Karpas-422 (cell line): ENCODE results near the gene TMEFF2. TPM values are rescaled to one million over a fixed set of nuclear protein-coding genes. Genes with fewer than 3 reads are reported as not detected.

Experiments used
- DNase-seq: peaks from one replicate; pipeline ENCODE4 v3.0.0-alpha.2; 2015
- H2AFZ ChIP-seq: fragments of 200-600 bp; sonication (generic); 2 replicates; pipeline ENCODE4 v1.6.1; 2014; ENCODE audit warnings: antibody characterized with exemption, low read length, mixed read lengths
- H3K27ac ChIP-seq: fragments of 200-600 bp; sonication (generic); 2 replicates; pipeline ENCODE4 v1.5.1; 2014; ENCODE audit warnings: mild to moderate bottlenecking, low read length, moderate library complexity
- H3K27me3 ChIP-seq: fragments of 200-600 bp; sonication (generic); 2 replicates; pipeline ENCODE4 v1.6.1; 2014; ENCODE audit warnings: low read length, mixed read lengths
- H3K36me3 ChIP-seq: fragments of 200-600 bp; sonication (generic); 2 replicates; pipeline ENCODE4 v1.6.1; 2014; ENCODE audit warnings: low read length, mixed read lengths; ENCODE audit not compliant: insufficient read depth
- H3K4me1 ChIP-seq: fragments of 200-600 bp; sonication (generic); 2 replicates; pipeline ENCODE4 v1.6.1; 2014; ENCODE audit warnings: mild to moderate bottlenecking, low read length, mixed read lengths
- H3K4me2 ChIP-seq: fragments of 200-600 bp; sonication (generic); 2 replicates; pipeline ENCODE4 v1.6.1; 2014; ENCODE audit warnings: low read length, low read depth, mild to moderate bottlenecking; ENCODE audit not compliant: poor library complexity, severe bottlenecking
- H3K4me3 ChIP-seq: fragments of 200-600 bp; sonication (generic); 2 replicates; pipeline ENCODE4 v1.5.1; 2014; ENCODE audit warnings: mild to moderate bottlenecking, antibody characterized with exemption, low read length, mixed read lengths
- H3K79me2 ChIP-seq: fragments of 200-600 bp; sonication (generic); 2 replicates; pipeline ENCODE4 v1.6.1; 2014; ENCODE audit warnings: mild to moderate bottlenecking, low read length, mixed read lengths
- H3K9ac ChIP-seq: fragments of 200-600 bp; sonication (generic); 2 replicates; pipeline ENCODE4 v1.6.0; 2014; ENCODE audit warnings: low read length
- H3K9me2 ChIP-seq: fragments of 200-600 bp; sonication (generic), shearing (Covaris generic); replicated peaks from 2 replicates; pipeline ENCODE4 v1.6.0; 2014; ENCODE audit warnings: mild to moderate bottlenecking, low read length, moderate library complexity; ENCODE audit not compliant: insufficient read depth
- H3K9me3 ChIP-seq: fragments of 300-700, 200-600 bp; sonication (generic); 2 replicates; pipeline ENCODE4 v1.6.1; 2014; ENCODE audit warnings: low read length, mixed read lengths
- H4K20me1 ChIP-seq: fragments of 200-600 bp; sonication (generic); 2 replicates; pipeline ENCODE4 v1.6.1; 2014; ENCODE audit warnings: mild to moderate bottlenecking, antibody characterized with exemption, low read length, low read depth; ENCODE audit not compliant: insufficient read depth
- total RNA-seq: library from RNA; depleted of rRNA; stranded (reverse); fragments of >200 nt; shearing (Covaris generic); gene quantifications from 2 replicates; pipeline ENCODE4 v1.2.3, GENCODE V29; 2014; ENCODE audit warnings: low replicate concordance; rRNA removed

The TMEFF2 gene
- not detected in 2 replicates for total RNA-seq

DNA sequence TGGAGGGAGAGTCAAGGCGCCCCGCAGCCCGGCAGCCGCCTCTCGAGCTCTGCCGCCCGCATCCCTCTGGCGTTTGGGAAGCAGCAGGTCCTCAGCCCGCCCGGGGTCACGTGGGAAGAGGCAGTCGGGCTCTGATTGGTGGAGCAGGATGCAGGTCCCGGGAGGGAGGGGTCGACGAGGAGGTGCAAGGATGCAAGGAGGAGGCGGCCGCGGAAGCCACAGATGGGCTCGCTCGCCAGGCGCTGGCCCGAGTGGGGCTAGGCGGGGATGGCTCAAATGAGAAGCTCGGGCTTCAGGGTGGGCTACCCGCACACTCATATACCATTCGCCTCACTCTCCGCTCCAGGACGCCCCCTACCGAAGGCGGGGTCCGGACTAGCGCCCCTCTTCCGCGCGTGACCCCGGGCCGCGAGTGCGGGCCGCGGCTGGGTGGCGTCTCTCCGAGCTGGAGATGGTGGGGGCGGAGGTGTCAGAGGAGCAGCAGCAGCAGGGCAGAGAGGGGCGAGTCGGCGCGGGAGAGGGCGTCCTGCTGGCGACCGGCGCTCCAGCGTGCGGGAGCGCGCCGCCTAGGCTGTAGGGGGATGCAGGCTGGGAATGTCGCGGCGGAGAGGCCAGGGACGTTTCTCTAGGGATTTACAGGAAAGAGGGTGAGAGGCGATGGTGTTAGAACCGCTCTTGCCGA lies at the start of gene TMEFF2:
Gene TMEFF2, minus strand, starts transcription at position 68 of the 682 bp plus-strand sequence. CDS start 409 bp downstream, outside the sequence.
- Histone ChIP-seq H2AFZ (no peak within 1 kb of the TSS), H3K9ac (no peak within 1 kb of the TSS), H3K4me1 (no peaks in the 10 kb centered on the region), H3K4me3 (no peak within 1 kb of the TSS), H3K9me2 (no peaks in the 10 kb centered on the region), H3K9me3 (no peaks in the 10 kb centered on the region), H3K36me3 (no peaks in the 10 kb centered on the region), H3K4me2 (no peak within 1 kb of the TSS), H4K20me1 (no peaks in the 10 kb centered on the region), H3K79me2 (no peaks in the 10 kb centered on the region), H3K27ac (no peak within 1 kb of the TSS), H3K27me3 (no peaks in the 10 kb centered on the region)
- DNase-seq = no peak

GRCh38 chr2:192243488-192243887 lies 48.8 kb upstream of the TMEFF2 start:
- Histone ChIP-seq H3K27me3 (no peaks in the 10 kb centered on the region), H3K4me2 (no peak overlapping the region), H3K9me2 (no peaks in the 10 kb centered on the region; the same call in 1 of the 2 replicates), H4K20me1 (no peaks in the 10 kb centered on the region), H3K4me3 (no peak overlapping the region), H3K36me3 (no peaks in the 10 kb centered on the region), H3K9me3 (peaks cover 14% of the 10 kb centered on the region), H3K79me2 (no peaks in the 10 kb centered on the region), H2AFZ (no peak overlapping the region), H3K27ac (no peak overlapping the region), H3K4me1 (no peaks in the 10 kb centered on the region), H3K9ac (no peak overlapping the region)
- no peak for DNase-seq

- Histone ChIP-seq H3K36me3 (no peaks in the 10 kb centered on the region), H3K27me3 (no peaks in the 10 kb centered on the region), H4K20me1 (no peaks in the 10 kb centered on the region), H3K9ac (no peak overlapping the region), H3K4me2 (no peak overlapping the region), H3K27ac (no peak overlapping the region), H2AFZ (no peak overlapping the region), H3K9me2 (no peaks in the 10 kb centered on the region), H3K9me3 (peaks cover 17% of the 10 kb centered on the region; the same call in 1 of the 2 replicates), H3K79me2 (no peaks in the 10 kb centered on the region), H3K4me1 (no peaks in the 10 kb centered on the region), H3K4me3 (no peak overlapping the region)
- DNase-seq = no peak
Observed at GRCh38 chr2:192236136-192236535, 41.4 kb upstream of the TMEFF2 start.

DNA sequence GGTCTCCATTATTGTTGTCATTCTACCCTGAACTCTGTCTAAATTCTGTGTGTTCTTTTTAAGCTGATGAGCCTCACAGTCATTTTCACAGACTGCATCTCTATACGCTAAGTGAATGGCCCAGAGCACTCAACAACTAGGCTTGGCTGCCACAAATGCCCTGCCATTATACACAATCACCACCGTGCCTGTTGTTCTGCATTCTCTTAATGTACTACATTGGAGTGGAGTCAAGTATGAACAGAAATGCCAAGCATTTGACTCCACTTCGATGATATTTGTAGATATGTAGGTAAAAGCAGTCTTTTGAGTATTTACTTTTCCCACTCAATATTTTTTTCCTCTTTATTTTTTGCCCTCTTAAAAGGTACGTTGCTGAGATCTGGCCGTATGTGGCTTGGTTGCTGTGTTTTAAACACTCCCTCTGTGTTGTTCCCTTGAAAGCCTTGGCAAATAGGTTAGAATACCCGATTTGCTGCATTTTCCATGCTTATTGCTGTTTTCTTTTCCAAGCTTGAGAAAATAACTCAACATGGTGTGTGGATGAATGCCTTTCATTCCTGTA lies 36.2 kb upstream of the TMEFF2 start:
- H3K9ac ChIP-seq = no peak overlapping the region
- no peaks in the 10 kb centered on the region for H3K79me2 ChIP-seq
- H3K27me3 ChIP-seq = no peaks in the 10 kb centered on the region
- H3K9me2 ChIP-seq = no peaks in the 10 kb centered on the region
- no peaks in the 10 kb centered on the region for H3K36me3 ChIP-seq
- H3K27ac ChIP-seq = no peak overlapping the region
- H3K4me3 ChIP-seq = no peak overlapping the region
- no peak overlapping the region for H2AFZ ChIP-seq
- no peaks in the 10 kb centered on the region for H3K4me1 ChIP-seq
- H4K20me1 ChIP-seq = no peaks in the 10 kb centered on the region
- H3K9me3 ChIP-seq = peaks cover 11% of the 10 kb centered on the region; the same call in 1 of the 2 replicates
- no peak overlapping the region for H3K4me2 ChIP-seq
- DNase-seq = no peak

DNA sequence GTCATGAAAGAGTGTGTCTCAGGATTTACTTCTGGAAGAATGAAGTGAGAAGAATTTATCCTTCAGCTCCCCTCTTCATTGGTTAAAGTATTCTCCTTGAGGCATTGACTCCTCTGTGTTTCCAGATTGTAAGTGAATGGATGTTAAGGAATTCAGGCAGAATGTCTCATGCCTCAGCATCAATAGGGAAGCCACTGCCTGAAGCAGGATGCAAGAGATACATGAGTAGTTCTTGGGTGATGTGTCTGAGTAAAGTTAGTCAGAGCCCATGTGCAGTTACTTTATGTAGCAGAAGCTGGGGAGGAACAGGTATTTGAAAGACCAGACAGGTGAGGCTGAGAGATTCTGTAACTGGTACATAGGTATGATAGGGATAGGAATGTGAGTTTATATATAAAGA lies 34.0 kb upstream of the TMEFF2 start:
- no peak overlapping the region for H3K9ac ChIP-seq

GRCh38 chr2:192218970-192219369 lies 24.2 kb upstream of the TMEFF2 start:
- H3K9me3 ChIP-seq = no peaks in the 10 kb centered on the region

More for the DNA sequence above, 34.0 kb upstream of the TMEFF2 start:
- Histone ChIP-seq H3K4me3 (no peak overlapping the region), H3K4me2 (no peak overlapping the region), H4K20me1 (no peaks in the 10 kb centered on the region), H3K36me3 (no peaks in the 10 kb centered on the region), H3K27me3 (no peaks in the 10 kb centered on the region), H3K79me2 (no peaks in the 10 kb centered on the region), H3K27ac (no peak overlapping the region), H3K4me1 (no peaks in the 10 kb centered on the region), H2AFZ (no peak overlapping the region), H3K9me3 (no peaks in the 10 kb centered on the region; the same call in 1 of the 2 replicates), H3K9me2 (no peaks in the 10 kb centered on the region)
- no peak for DNase-seq

GRCh38 chr2:192218377-192218776 lies 23.6 kb upstream of the TMEFF2 start:
- Histone ChIP-seq H3K4me3 (no peak overlapping the region), H3K36me3 (no peaks in the 10 kb centered on the region)

More at GRCh38 chr2:192218970-192219369, 24.2 kb upstream of the TMEFF2 start:
- Histone ChIP-seq H3K4me3 (no peak overlapping the region), H2AFZ (no peak overlapping the region), H3K4me1 (no peaks in the 10 kb centered on the region), H3K36me3 (no peaks in the 10 kb centered on the region), H3K4me2 (no peak overlapping the region), H4K20me1 (no peaks in the 10 kb centered on the region), H3K79me2 (no peaks in the 10 kb centered on the region), H3K27ac (no peak overlapping the region), H3K27me3 (no peaks in the 10 kb centered on the region), H3K9me2 (no peaks in the 10 kb centered on the region), H3K9ac (no peak overlapping the region)
- DNase-seq = no peak

DNA sequence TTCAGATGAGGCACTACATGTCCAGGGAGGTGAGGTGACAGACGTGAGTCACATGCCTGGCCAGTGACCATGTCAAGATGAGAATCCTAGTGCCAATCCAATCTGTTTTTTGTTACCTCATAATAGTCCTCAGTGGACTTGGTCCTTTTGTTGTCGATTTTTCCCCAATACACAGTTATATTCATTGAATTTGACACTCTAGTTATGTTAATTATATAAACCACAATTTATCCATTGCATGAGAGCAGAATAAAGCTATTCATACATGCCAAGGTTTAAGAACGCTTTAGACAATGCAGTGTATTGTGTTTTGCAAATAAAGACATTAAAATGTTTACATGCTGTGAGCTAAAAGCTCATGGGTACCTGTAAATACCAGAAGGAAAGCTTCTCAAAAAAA lies 21.6 kb upstream of the TMEFF2 start:
- no peaks in the 10 kb centered on the region for H4K20me1 ChIP-seq
- no peak overlapping the region for H2AFZ ChIP-seq
- H3K27ac ChIP-seq = no peak overlapping the region
- no peak overlapping the region for H3K4me3 ChIP-seq
- no peaks in the 10 kb centered on the region for H3K9me3 ChIP-seq
- no peaks in the 10 kb centered on the region for H3K27me3 ChIP-seq
- no peak overlapping the region for H3K4me2 ChIP-seq
- H3K9me2 ChIP-seq = no peaks in the 10 kb centered on the region
- H3K79me2 ChIP-seq = no peaks in the 10 kb centered on the region
- H3K4me1 ChIP-seq = no peaks in the 10 kb centered on the region
- DNase-seq = no peak
- no peaks in the 10 kb centered on the region for H3K36me3 ChIP-seq
- no peak overlapping the region for H3K9ac ChIP-seq

More at GRCh38 chr2:192218377-192218776, 23.6 kb upstream of the TMEFF2 start:
- Histone ChIP-seq H3K79me2 (no peaks in the 10 kb centered on the region), H3K9me2 (no peaks in the 10 kb centered on the region), H3K9me3 (no peaks in the 10 kb centered on the region), H3K27me3 (no peaks in the 10 kb centered on the region), H3K4me1 (no peaks in the 10 kb centered on the region), H4K20me1 (no peaks in the 10 kb centered on the region), H3K27ac (no peak overlapping the region), H3K9ac (no peak overlapping the region), H3K4me2 (no peak overlapping the region), H2AFZ (no peak overlapping the region)
- DNase-seq = no peak
